ENCODE measurements around the gene CREBBP. TPM values are rescaled to one million over a fixed set of nuclear protein-coding genes. Genes with fewer than 3 reads are reported as not detected.

The CREBBP gene
- total and polyA plus RNA-seq, 7 donors, result 7.1 to 54.9 (median 44.1) TPM

GRCh38 chr16:3785413-3785812 lies 95.1 kb downstream of the CREBBP start:
- H3K36me3 ChIP-seq (ENCODE audit: insufficient read depth in 1 of 2, low read depth in 1 of 2), result peaks cover 2 to 58% of the 10 kb centered on the region in 2 donors
- no peaks in the 10 kb centered on the region for H3K4me1 ChIP-seq
- TF ChIP-seq CTCF (IDR thresholded peaks at IDR 0.05), result no peak
- H3K27me3 ChIP-seq (ENCODE audit: insufficient read depth in 3 of 3, low read length in 2 of 3), result no peaks in the 10 kb centered on the region
- no peak overlapping the region for H3K4me3 ChIP-seq
- intact Hi-C loops (cut with DNase I), result no loop called here
- ATAC-seq, result no peak
- 87 to 93% (median 91%) methylated on average over 12 of the region's 12 CpGs for WGBS, 3 donors
- DNase-seq, result no peak
- H3K9me3 ChIP-seq, result no peaks in the 10 kb centered on the region
- no peak overlapping the region for H3K27ac ChIP-seq

- WGBS, 3 donors, result 80 to 83% (median 82%) methylated on average over 3 of the region's 3 CpGs
- DNase-seq (no peak), ATAC-seq (no peak)
- no peak for TF ChIP-seq CTCF (IDR thresholded peaks at IDR 0.05)
- Histone ChIP-seq H3K27ac (no peak overlapping the region), H3K4me1 (no peaks in the 10 kb centered on the region), H3K27me3 (ENCODE audit: insufficient read depth in 3 of 3, low read length in 2 of 3) (no peaks in the 10 kb centered on the region), H3K36me3 (ENCODE audit: insufficient read depth in 1 of 2, low read depth in 1 of 2) (peaks cover 5 to 63% of the 10 kb centered on the region in 2 donors), H3K4me3 (no peak overlapping the region), H3K9me3 (no peaks in the 10 kb centered on the region)
- intact Hi-C loops (cut with DNase I), result no loop called here
These were observed 97.0 kb downstream of the CREBBP start for GRCh38 chr16:3783516-3783915.

GRCh38 chr16:3782566-3782965 lies 97.9 kb downstream of the CREBBP start:
- no peak for TF ChIP-seq CTCF (IDR thresholded peaks at IDR 0.05)
- DNase-seq, result no peak
- Histone ChIP-seq H3K9me3 (no peaks in the 10 kb centered on the region), H3K27me3 (ENCODE audit: insufficient read depth in 3 of 3, low read length in 2 of 3) (no peaks in the 10 kb centered on the region), H3K4me3 (no peak overlapping the region), H3K36me3 (ENCODE audit: insufficient read depth in 1 of 2, low read depth in 1 of 2) (peaks cover 7 to 68% of the 10 kb centered on the region in 2 donors), H3K27ac (no peak overlapping the region), H3K4me1 (no peaks in the 10 kb centered on the region)
- intact Hi-C loops (cut with DNase I), result no loop called here
- WGBS, 3 donors, result 80 to 85% (median 83%) methylated on average over 7 of the region's 7 CpGs
- no peak for ATAC-seq

- H3K27me3 ChIP-seq (ENCODE audit: insufficient read depth in 3 of 3, low read length in 2 of 3), result no peaks in the 10 kb centered on the region
- ATAC-seq (no peak), DNase-seq (no peak)
- peaks cover 1% of the 10 kb centered on the region for H3K4me1 ChIP-seq
- no peak overlapping the region for H3K27ac ChIP-seq
- intact Hi-C loops (cut with DNase I), result no loop called here
- no peaks in the 10 kb centered on the region for H3K9me3 ChIP-seq
- no peak for TF ChIP-seq CTCF (IDR thresholded peaks at IDR 0.05)
- WGBS, 3 donors, result 82 to 90% (median 84%) methylated on average over 4 of the region's 4 CpGs
- H3K4me3 ChIP-seq, result no peak overlapping the region
- H3K36me3 ChIP-seq (ENCODE audit: insufficient read depth in 1 of 2, low read depth in 1 of 2), result peaks cover 7 to 71% of the 10 kb centered on the region in 2 donors
These were observed 99.1 kb downstream of the CREBBP start for GRCh38 chr16:3781421-3781820.

- 43 to 62% (median 51%) methylated on average over 6 of the region's 6 CpGs for WGBS, 3 donors
- Histone ChIP-seq H3K9me3 (no peaks in the 10 kb centered on the region), H3K4me3 (no peak overlapping the region), H3K36me3 (ENCODE audit: insufficient read depth in 1 of 2, low read depth in 1 of 2) (peaks cover 7 to 73% of the 10 kb centered on the region in 2 donors), H3K27me3 (ENCODE audit: insufficient read depth in 3 of 3, low read length in 2 of 3) (no peaks in the 10 kb centered on the region), H3K27ac (no peak overlapping the region), H3K4me1 (peaks cover 4% of the 10 kb centered on the region)
- intact Hi-C loops (cut with DNase I), result no loop called here
- no peak for TF ChIP-seq CTCF (IDR thresholded peaks at IDR 0.05)
- DNase-seq (no peak), ATAC-seq (peak in 3 of 4 donors; percentile 37 to 56 (median 40))
These were observed 99.9 kb downstream of the CREBBP start for GRCh38 chr16:3780570-3780969.

Data from psoas muscle (tissue), 8 donors.